Activated B cell treated with CpG ODN at 0.5 μM for 24 hours (primary cell): Measurements from ENCODE around the gene GPC4. TPM values are rescaled to one million over a fixed set of nuclear protein-coding genes. Genes with fewer than 3 reads are reported as not detected.

Source experiments
- ATAC-seq: fragments of 200-7000 bp; cut with Tn5 transposase; one replicate; pipeline ENCODE4 v1.10.0; 2021; ENCODE audit warnings: low read depth, mild to moderate bottlenecking, moderate library complexity
- CTCF ChIA-PET: fragments of 350-600 bp; sonication (Branson Sonifier 250); formaldehyde crosslinking; loops from one replicate; lab custom pipeline; 2021; ENCODE audit warnings: antibody characterized with exemption; lab: Charles Lee
- POLR2A ChIA-PET: fragments of 350-600 bp; sonication (Branson Sonifier 250); formaldehyde crosslinking; loops from one replicate; lab custom pipeline; 2021; ENCODE audit warnings: antibody characterized with exemption; lab: Charles Lee
- DNase-seq: peaks from one replicate; pipeline ENCODE4 v3.0.0; 2022
- H3K27ac Mint-ChIP-seq: one replicate; pipeline ENCODE4 v1.8.0; 2020; ENCODE audit warnings: mixed read lengths
- H3K27me3 Mint-ChIP-seq: one replicate; pipeline ENCODE4 v1.8.0; 2021; ENCODE audit warnings: mixed read lengths
- H3K36me3 Mint-ChIP-seq: one replicate; pipeline ENCODE4 v1.8.0; 2021; ENCODE audit warnings: low read depth, mixed read lengths
- H3K4me1 Mint-ChIP-seq: one replicate; pipeline ENCODE4 v1.8.0; 2021; ENCODE audit warnings: mixed read lengths
- H3K4me3 Mint-ChIP-seq: one replicate; pipeline ENCODE4 v1.8.0; 2020; ENCODE audit warnings: mild to moderate bottlenecking, mixed read lengths
- H3K9me3 Mint-ChIP-seq: one replicate; pipeline ENCODE4 v1.8.0; 2020; ENCODE audit warnings: mixed read lengths
- CTCF ChIP-seq: fragments of 200-600 bp; IDR thresholded peaks from one replicate; pipeline ENCODE4 v1.8.0; 2022; ENCODE audit warnings: antibody characterized with exemption, mild to moderate bottlenecking
- intact Hi-C: fragments of 100-400 bp; cut with micrococcal nuclease; formaldehyde crosslinking; loops from one replicate; pipeline ENCODE4 v1.15.1; 2024
- total RNA-seq: library from RNA; stranded (reverse); gene quantifications from 2 replicates; pipeline ENCODE4 v1.2.3, GENCODE V29; 2022

The GPC4 gene
- total RNA-seq, 1 donor from 2014 or later: 0.16 TPM

- intact Hi-C loops: no loop called here
- ATAC-seq: no peak
- ChIA-PET POLR2A (no interaction called here), CTCF (no interaction called here)
- no peaks in the 10 kb centered on the region for H3K9me3 Mint-ChIP-seq
- DNase-seq: no peak
- H3K27me3 Mint-ChIP-seq: no peaks in the 10 kb centered on the region
- no peaks in the 10 kb centered on the region for H3K36me3 Mint-ChIP-seq
- no peak overlapping the region for H3K4me3 Mint-ChIP-seq
- no peak overlapping the region for H3K27ac Mint-ChIP-seq
- TF ChIP-seq CTCF: no peak
- H3K4me1 Mint-ChIP-seq: no peaks in the 10 kb centered on the region
Measured at GRCh38 chrX:133302775-133303445, 112.4 kb downstream of the GPC4 start.

- Mint-ChIP-seq H3K9me3 (no peaks in the 10 kb centered on the region), H3K27ac (no peak overlapping the region), H3K36me3 (no peaks in the 10 kb centered on the region), H3K27me3 (no peaks in the 10 kb centered on the region), H3K4me3 (no peak overlapping the region), H3K4me1 (no peaks in the 10 kb centered on the region)
- no peak for ATAC-seq
- no peak for DNase-seq
- no peak for TF ChIP-seq CTCF
- ChIA-PET CTCF (no interaction called here), POLR2A (no interaction called here)
- intact Hi-C loops: no loop called here
Measured at GRCh38 chrX:133300591-133300990, 114.7 kb downstream of the GPC4 start.

GRCh38 chrX:133297284-133297683 is 118.0 kb downstream of the GPC4 start:
- H3K36me3 Mint-ChIP-seq: no peaks in the 10 kb centered on the region
- no peak overlapping the region for H3K27ac Mint-ChIP-seq
- H3K4me1 Mint-ChIP-seq: no peaks in the 10 kb centered on the region
- DNase-seq: no peak
- H3K9me3 Mint-ChIP-seq: no peaks in the 10 kb centered on the region
- H3K27me3 Mint-ChIP-seq: no peaks in the 10 kb centered on the region
- TF ChIP-seq CTCF: no peak
- POLR2A ChIA-PET: no interaction called here
- ATAC-seq: no peak
- no peak overlapping the region for H3K4me3 Mint-ChIP-seq
- CTCF ChIA-PET: no interaction called here
- intact Hi-C loops: no loop called here

GRCh38 chrX:133294126-133294525 is 121.2 kb downstream of the GPC4 start:
- TF ChIP-seq CTCF: no peak
- ChIA-PET CTCF (no interaction called here), POLR2A (no interaction called here)
- ATAC-seq (no peak), DNase-seq (no peak)
- intact Hi-C loops: no loop called here
- Mint-ChIP-seq H3K36me3 (no peaks in the 10 kb centered on the region), H3K27ac (no peak overlapping the region), H3K9me3 (no peaks in the 10 kb centered on the region), H3K27me3 (no peaks in the 10 kb centered on the region), H3K4me1 (no peaks in the 10 kb centered on the region), H3K4me3 (no peak overlapping the region)

- TF ChIP-seq CTCF: no peak
- Mint-ChIP-seq H3K27ac (no peak overlapping the region), H3K9me3 (no peaks in the 10 kb centered on the region), H3K27me3 (no peaks in the 10 kb centered on the region), H3K4me3 (no peak overlapping the region), H3K4me1 (no peaks in the 10 kb centered on the region), H3K36me3 (no peaks in the 10 kb centered on the region)
- intact Hi-C loops: no loop called here
- ChIA-PET CTCF (no interaction called here), POLR2A (no interaction called here)
- no peak for DNase-seq
- ATAC-seq: no peak
Measured at GRCh38 chrX:133290076-133290475, 125.2 kb downstream of the GPC4 start.
